ENCODE data around the gene COX6B2. TPM values are rescaled to one million over a fixed set of nuclear protein-coding genes. Genes with fewer than 3 reads are reported as not detected.

COX6B2 gene
- total RNA-seq, 1 experiment from 2014 or later: 3.3 TPM

DNA sequence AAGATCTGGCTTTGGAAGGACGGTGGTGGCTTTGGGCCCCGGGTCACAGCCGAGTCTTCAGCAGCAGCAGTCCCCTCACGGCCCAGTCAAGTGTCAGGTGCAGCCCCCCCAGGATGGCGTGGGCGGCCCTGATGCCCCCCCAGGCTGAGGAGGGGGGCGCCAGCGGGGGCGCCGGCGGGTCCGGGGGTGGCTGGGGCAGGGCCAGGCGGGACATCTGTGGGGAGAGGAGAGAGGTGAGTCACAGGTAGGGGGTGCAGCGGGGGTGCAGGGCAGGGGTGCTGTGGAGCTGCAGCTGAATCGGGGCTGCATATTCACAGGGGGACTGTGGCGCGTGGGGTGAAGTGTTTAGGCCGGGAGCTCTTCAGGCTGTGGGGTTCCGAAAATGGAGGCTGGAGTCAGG lies 11.4 kb upstream of the COX6B2 start:
- Histone ChIP-seq H3K36me3 (ENCODE audit: low read depth) (no peaks in the 10 kb centered on the region), H3K9me2 (ENCODE audit: insufficient read depth) (no peaks in the 10 kb centered on the region), H3K4me1 (replicated peaks; ENCODE audit: insufficient read depth) (peaks cover 12% of the 10 kb centered on the region; the same call in 1 of the 2 replicates), H3F3A (ENCODE audit: insufficient read depth, low read depth) (peaks cover 28% of the 10 kb centered on the region; the same call in 1 of the 2 replicates), H3K27me3 (ENCODE audit: insufficient read depth, low read depth) (peaks cover 5% of the 10 kb centered on the region; the same call in 1 of the 2 replicates), H3K9me3 (ENCODE audit: insufficient read depth, low read depth) (no peaks in the 10 kb centered on the region), H3K79me2 (ENCODE audit: low read depth) (no peaks in the 10 kb centered on the region), H3K4me3 (no peak overlapping the region), H3K27ac (no peak overlapping the region), H2AFZ (no peak overlapping the region), H4K20me1 (ENCODE audit: insufficient read depth) (no peaks in the 10 kb centered on the region), H3K4me2 (no peak overlapping the region)
- TF ChIP-seq EZH2 (IDR thresholded peaks at IDR 0.05; ENCODE audit: low read depth): no peak
- TF ChIP-seq, protein P1, sequence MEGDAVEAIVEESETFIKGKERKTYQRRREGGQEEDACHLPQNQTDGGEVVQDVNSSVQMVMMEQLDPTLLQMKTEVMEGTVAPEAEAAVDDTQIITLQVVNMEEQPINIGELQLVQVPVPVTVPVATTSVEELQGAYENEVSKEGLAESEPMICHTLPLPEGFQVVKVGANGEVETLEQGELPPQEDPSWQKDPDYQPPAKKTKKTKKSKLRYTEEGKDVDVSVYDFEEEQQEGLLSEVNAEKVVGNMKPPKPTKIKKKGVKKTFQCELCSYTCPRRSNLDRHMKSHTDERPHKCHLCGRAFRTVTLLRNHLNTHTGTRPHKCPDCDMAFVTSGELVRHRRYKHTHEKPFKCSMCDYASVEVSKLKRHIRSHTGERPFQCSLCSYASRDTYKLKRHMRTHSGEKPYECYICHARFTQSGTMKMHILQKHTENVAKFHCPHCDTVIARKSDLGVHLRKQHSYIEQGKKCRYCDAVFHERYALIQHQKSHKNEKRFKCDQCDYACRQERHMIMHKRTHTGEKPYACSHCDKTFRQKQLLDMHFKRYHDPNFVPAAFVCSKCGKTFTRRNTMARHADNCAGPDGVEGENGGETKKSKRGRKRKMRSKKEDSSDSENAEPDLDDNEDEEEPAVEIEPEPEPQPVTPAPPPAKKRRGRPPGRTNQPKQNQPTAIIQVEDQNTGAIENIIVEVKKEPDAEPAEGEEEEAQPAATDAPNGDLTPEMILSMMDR (conservative IDR thresholded peaks at IDR 0.05): no peak
- intact Hi-C loops (cut with micrococcal nuclease; ENCODE audit: unreplicated experiment): no loop called here
- CTCF ChIA-PET: no interaction called here
- BruUV-seq (replicated peaks): no TSS peak
- POLR2A ChIA-PET (ENCODE audit: unreplicated experiment): no interaction called here
- no peak for DNase-seq

DNA sequence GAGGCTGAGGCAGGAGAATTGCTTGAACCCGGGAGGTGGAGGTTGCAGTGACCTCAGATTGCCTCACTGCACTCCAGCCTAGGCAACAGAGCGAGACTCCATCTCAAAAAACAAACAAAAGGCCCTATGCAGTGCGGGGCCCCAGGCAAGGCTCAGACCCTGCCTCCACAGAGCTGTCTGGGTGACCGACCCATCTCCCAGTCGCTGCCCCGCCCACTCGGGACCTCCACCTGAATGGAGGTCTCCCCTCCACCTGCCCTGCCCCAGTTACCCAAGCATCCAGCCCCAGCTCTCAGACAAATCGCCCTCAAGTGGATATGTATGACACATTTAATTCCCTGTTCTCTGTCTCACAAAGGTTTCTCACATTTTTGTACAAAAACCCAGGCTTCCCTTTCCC lies 10.7 kb upstream of the COX6B2 start:
- no peak overlapping the region for H3K27ac ChIP-seq
- H3K4me1 ChIP-seq (replicated peaks; ENCODE audit: insufficient read depth): peaks cover 6% of the 10 kb centered on the region; the same call in 1 of the 2 replicates
- H3K36me3 ChIP-seq (ENCODE audit: low read depth): no peaks in the 10 kb centered on the region
- peaks cover 23% of the 10 kb centered on the region; the same call in 1 of the 2 replicates for H3F3A ChIP-seq (ENCODE audit: insufficient read depth, low read depth)
- no peak overlapping the region for H3K4me3 ChIP-seq
- intact Hi-C loops (cut with micrococcal nuclease; ENCODE audit: unreplicated experiment): no loop called here
- no peak for DNase-seq
- ChIA-PET CTCF (no interaction called here), POLR2A (ENCODE audit: unreplicated experiment) (no interaction called here)
- BruUV-seq (replicated peaks): no TSS peak
- H2AFZ ChIP-seq: no peak overlapping the region
- no peaks in the 10 kb centered on the region for H3K9me3 ChIP-seq (ENCODE audit: insufficient read depth, low read depth)
- H3K4me2 ChIP-seq: no peak overlapping the region
- H3K79me2 ChIP-seq (ENCODE audit: low read depth): no peaks in the 10 kb centered on the region
- no peaks in the 10 kb centered on the region for H3K9me2 ChIP-seq (ENCODE audit: insufficient read depth)
- H4K20me1 ChIP-seq (ENCODE audit: insufficient read depth): no peaks in the 10 kb centered on the region
- TF ChIP-seq, protein P1 (conservative IDR thresholded peaks at IDR 0.05): no peak
- no peak for TF ChIP-seq EZH2 (IDR thresholded peaks at IDR 0.05; ENCODE audit: low read depth)
- no peaks in the 10 kb centered on the region; the same call in 1 of the 2 replicates for H3K27me3 ChIP-seq (ENCODE audit: insufficient read depth, low read depth)

DNA sequence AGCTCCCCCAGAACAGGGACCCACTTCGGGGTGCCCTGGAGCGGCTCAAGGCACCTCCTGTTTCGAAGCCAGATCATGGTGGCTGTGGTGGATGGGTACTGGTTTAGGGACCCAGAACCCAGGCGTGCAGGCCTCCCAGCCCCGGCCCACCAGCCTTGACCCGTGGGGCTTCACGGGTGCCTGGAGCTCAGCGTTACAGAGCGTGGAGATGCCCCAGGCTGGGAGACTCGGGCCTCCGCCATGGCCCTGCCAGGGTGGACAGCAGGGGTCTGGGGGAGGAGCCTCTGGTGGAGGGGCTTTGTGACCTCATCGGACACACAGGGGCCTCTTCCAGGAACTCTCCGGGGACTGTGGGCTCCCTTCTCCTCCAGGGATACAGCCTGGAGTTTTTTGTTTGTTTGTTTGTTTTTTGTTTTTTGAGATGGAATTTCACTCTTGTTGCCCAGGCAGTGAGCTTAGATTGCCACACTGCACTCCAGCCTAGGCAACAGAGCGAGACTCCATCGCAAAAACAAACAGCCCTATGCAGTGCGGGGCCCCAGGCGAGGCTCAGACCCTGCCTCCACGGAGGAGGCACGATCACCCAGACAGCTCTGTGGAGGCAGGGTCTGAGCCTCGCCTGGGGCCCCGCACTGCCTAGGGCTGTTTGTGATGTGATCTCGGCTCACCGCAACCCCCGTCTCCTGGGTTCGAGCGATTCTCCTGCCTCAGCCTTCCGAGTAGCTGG lies 8.6 kb upstream of the COX6B2 start, which contains the start of gene GARIN5B:
Gene GARIN5B, minus strand, starts transcription at position 271 of the 727 bp plus-strand sequence. Its CDS starts 194 bp downstream, at position 77.
- intact Hi-C loops (cut with micrococcal nuclease; ENCODE audit: unreplicated experiment): no loop called here
- Histone ChIP-seq H3K36me3 (ENCODE audit: low read depth) (no peaks in the 10 kb centered on the region), H3F3A (ENCODE audit: insufficient read depth, low read depth) (peaks cover 15% of the 10 kb centered on the region; the same call in 1 of the 2 replicates), H3K4me2 (no peak within 1 kb of the TSS), H3K4me1 (replicated peaks; ENCODE audit: insufficient read depth) (no peaks in the 10 kb centered on the region), H3K79me2 (ENCODE audit: low read depth) (no peaks in the 10 kb centered on the region), H3K9me3 (ENCODE audit: insufficient read depth, low read depth) (no peaks in the 10 kb centered on the region), H2AFZ (no peak within 1 kb of the TSS), H3K9me2 (ENCODE audit: insufficient read depth) (no peaks in the 10 kb centered on the region), H3K27me3 (ENCODE audit: insufficient read depth, low read depth) (no peaks in the 10 kb centered on the region), H3K4me3 (no peak within 1 kb of the TSS), H3K27ac (no peak within 1 kb of the TSS), H4K20me1 (ENCODE audit: insufficient read depth) (no peaks in the 10 kb centered on the region)
- TF ChIP-seq, protein P1 (conservative IDR thresholded peaks at IDR 0.05): no peak
- TF ChIP-seq EZH2 (IDR thresholded peaks at IDR 0.05; ENCODE audit: low read depth): no peak
- CTCF ChIA-PET: interaction anchor here (0.6 kb wide), 1 partner anchor 9 kb away, joined by 3 read pairs; no protein-coding TSS in a partner anchor
- DNase-seq: no peak
- BruUV-seq (replicated peaks): no TSS peak
- POLR2A ChIA-PET (ENCODE audit: unreplicated experiment): interaction anchor here (0.6 to 0.7 kb wide), 2 partner anchors 13 to 33 kb away, joined by 5 to 10 read pairs; no protein-coding TSS in a partner anchor

All from PC-9 (cell line).